Measurements from ENCODE around the gene NAP1L4. TPM values are rescaled to one million over a fixed set of nuclear protein-coding genes. Genes with fewer than 3 reads are reported as not detected.

Gene NAP1L4
- total and polyA plus RNA-seq, 2 donors (not counting 1 experiment from before 2014, with no cell fraction given): 62.1 to 133 TPM

DNA sequence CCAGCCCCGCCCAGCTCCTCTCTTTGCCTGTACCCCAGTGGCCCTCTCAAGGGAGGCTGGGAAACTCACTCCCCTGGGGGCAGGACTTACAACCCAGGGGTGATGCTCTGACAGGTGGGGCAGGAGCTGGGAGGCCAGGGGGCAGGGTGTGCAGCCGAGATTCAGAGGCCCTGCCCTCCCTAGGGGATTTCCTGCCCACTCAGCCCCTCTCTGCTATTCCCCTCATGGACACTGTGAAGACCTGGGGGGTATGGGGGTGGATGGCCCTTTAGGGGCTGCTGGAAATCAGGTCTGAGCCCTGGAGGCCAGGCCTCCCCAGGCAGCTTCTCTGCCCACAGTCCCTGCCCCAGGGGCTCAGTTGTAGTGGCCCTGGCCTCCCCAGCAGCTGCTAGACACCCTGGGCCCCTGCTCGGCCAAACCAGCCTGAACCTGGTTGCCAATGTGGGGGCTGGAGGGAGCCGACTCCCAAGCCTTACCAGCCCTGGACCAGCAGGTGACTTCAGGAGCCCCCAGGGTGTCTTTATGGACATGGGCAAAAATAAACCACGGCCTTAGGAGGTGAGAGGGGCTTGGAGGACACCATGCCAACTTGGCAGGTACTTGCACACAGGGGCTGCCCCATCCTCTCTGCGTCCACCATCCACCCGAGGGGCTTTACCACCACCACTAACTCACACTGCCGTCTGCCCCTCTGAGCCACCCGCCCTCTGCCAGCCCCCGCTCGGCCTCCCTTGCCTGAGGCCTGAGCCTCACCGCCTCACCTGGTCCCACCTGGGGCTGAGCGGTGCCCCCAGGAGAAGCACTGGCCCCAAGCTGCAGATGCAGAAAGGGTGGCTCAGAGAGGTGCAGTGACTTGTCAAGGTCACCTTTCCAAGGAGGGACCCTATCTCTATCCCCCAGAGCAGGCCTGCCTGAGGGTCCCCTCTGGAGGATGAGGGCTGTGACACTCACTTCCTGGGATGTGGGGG is 60.1 kb downstream of the NAP1L4 start:
- Histone ChIP-seq H3K9ac (ENCODE audit: low read length) (no peak overlapping the region), H3K36me3 (replicated peaks in 1 of 2; ENCODE audit: control extremely low read depth in 1 of 2, control insufficient read depth in 1 of 2, extremely low read depth in 1 of 2, insufficient read depth in 2 of 2, low read length in 1 of 2) (no peaks in the 10 kb centered on the region), H3K79me2 (ENCODE audit: control insufficient read depth, insufficient read depth, low read length) (no peaks in the 10 kb centered on the region), H3K4me3 (ENCODE audit: control extremely low read depth in 1 of 5, extremely low read depth in 1 of 5, insufficient read depth in 1 of 5, low read depth in 2 of 5, low read length in 4 of 5) (no peak overlapping the region), H3K4me1 (ENCODE audit: control insufficient read depth in 2 of 2, insufficient read depth in 2 of 2, low read length in 2 of 2) (peaks cover 28% of the 10 kb centered on the region in 2 donors), H3K9me3 (ENCODE audit: control extremely low read depth in 1 of 3, control insufficient read depth in 2 of 3, insufficient read depth in 1 of 3, low read length in 2 of 3) (peaks cover 0 to 12% (median 0%) of the 10 kb centered on the region in 3 donors), H3K27ac (ENCODE audit: low read length in 2 of 2) (no peak overlapping the region), H4K20me1 (ENCODE audit: control insufficient read depth, insufficient read depth, low read length, poor library complexity, severe bottlenecking) (peaks cover 5% of the 10 kb centered on the region), H3K4me2 (replicated peaks; ENCODE audit: low read depth, low read length, poor library complexity, severe bottlenecking) (no peak overlapping the region), H2AFZ (ENCODE audit: insufficient read depth, low read depth, low read length, poor library complexity, severe bottlenecking) (no peak overlapping the region), H3K27me3 (replicated peaks in 1 of 4; ENCODE audit: control extremely low read depth in 1 of 4, control insufficient read depth in 3 of 4, insufficient read depth in 4 of 4, low read length in 3 of 4) (peaks cover 0 to 54% (median 16%) of the 10 kb centered on the region in 4 experiments)
- CTCF ChIA-PET: interaction anchor here (0.8 to 3.1 kb wide), 3 partner anchors 159 to 401 kb away, joined by 3 to 12 read pairs (median 5); no protein-coding TSS in a partner anchor
- intact Hi-C loops (cut with micrococcal nuclease): loop anchor here (2.0 kb wide), 1 partner anchor 161 kb away; no protein-coding TSS in a partner anchor
- no peak for DNase-seq
- TF ChIP-seq EZH2 (IDR thresholded peaks at IDR 0.05; ENCODE audit: borderline replicate concordance, insufficient read depth, low read depth, low read length, poor library complexity, severe bottlenecking): no peak
- TF ChIP-seq, protein P1, sequence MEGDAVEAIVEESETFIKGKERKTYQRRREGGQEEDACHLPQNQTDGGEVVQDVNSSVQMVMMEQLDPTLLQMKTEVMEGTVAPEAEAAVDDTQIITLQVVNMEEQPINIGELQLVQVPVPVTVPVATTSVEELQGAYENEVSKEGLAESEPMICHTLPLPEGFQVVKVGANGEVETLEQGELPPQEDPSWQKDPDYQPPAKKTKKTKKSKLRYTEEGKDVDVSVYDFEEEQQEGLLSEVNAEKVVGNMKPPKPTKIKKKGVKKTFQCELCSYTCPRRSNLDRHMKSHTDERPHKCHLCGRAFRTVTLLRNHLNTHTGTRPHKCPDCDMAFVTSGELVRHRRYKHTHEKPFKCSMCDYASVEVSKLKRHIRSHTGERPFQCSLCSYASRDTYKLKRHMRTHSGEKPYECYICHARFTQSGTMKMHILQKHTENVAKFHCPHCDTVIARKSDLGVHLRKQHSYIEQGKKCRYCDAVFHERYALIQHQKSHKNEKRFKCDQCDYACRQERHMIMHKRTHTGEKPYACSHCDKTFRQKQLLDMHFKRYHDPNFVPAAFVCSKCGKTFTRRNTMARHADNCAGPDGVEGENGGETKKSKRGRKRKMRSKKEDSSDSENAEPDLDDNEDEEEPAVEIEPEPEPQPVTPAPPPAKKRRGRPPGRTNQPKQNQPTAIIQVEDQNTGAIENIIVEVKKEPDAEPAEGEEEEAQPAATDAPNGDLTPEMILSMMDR (IDR thresholded peaks at IDR 0.05): no peak
- ATAC-seq (ENCODE audit: low read depth): no peak
- Mint-ChIP-seq H3K27ac (no peak overlapping the region), H3K4me3 (no peak overlapping the region), H3K27me3 (peaks cover 22% of the 10 kb centered on the region), H3K9me3 (ENCODE audit: insufficient read depth) (no peaks in the 10 kb centered on the region), H3K4me1 (peaks cover 16% of the 10 kb centered on the region)
- POLR2A ChIA-PET: no interaction called here
- WGBS (ENCODE audit: insufficient coverage): 82% methylated on average over 13 of the region's 13 CpGs

DNA sequence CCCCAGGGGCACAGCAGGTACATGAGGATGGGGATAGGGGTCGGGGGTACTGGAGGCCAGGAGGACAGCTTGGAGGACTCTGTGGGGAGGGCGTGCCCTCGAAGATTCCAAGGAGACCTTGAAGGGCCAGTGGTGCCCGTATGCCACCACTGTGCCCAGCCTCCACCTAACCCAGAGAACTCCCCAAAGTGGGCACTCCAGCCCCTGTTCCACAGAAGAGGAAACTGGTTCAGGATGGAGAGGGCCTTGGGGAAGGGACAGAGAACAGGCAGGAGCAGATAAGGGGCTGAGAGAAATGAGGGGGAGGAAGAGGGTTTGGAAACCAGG is 60.7 kb downstream of the NAP1L4 start:
- H3K4me1 ChIP-seq (ENCODE audit: control insufficient read depth in 2 of 2, insufficient read depth in 2 of 2, low read length in 2 of 2): peaks cover 28% of the 10 kb centered on the region in 2 donors
- ATAC-seq (ENCODE audit: low read depth) (no peak), DNase-seq (no peak)
- H3K4me2 ChIP-seq (replicated peaks; ENCODE audit: low read depth, low read length, poor library complexity, severe bottlenecking): no peak overlapping the region
- intact Hi-C loops (cut with micrococcal nuclease): loop anchor here (2.0 kb wide), 1 partner anchor 161 kb away; no protein-coding TSS in a partner anchor
- H3K27ac ChIP-seq (ENCODE audit: low read length in 2 of 2): no peak overlapping the region
- peaks cover 5% of the 10 kb centered on the region for H4K20me1 ChIP-seq (ENCODE audit: control insufficient read depth, insufficient read depth, low read length, poor library complexity, severe bottlenecking)
- no peak overlapping the region for H3K4me3 Mint-ChIP-seq
- H3K27me3 ChIP-seq (replicated peaks in 1 of 4; ENCODE audit: control extremely low read depth in 1 of 4, control insufficient read depth in 3 of 4, insufficient read depth in 4 of 4, low read length in 3 of 4): peaks cover 0 to 61% (median 17%) of the 10 kb centered on the region in 4 experiments
- no peak overlapping the region for H3K27ac Mint-ChIP-seq
- H3K9me3 ChIP-seq (ENCODE audit: control extremely low read depth in 1 of 3, control insufficient read depth in 2 of 3, insufficient read depth in 1 of 3, low read length in 2 of 3): peaks cover 0 to 6% (median 0%) of the 10 kb centered on the region in 3 donors
- no peaks in the 10 kb centered on the region for H3K79me2 ChIP-seq (ENCODE audit: control insufficient read depth, insufficient read depth, low read length)
- H3K4me3 ChIP-seq (ENCODE audit: control extremely low read depth in 1 of 5, extremely low read depth in 1 of 5, insufficient read depth in 1 of 5, low read depth in 2 of 5, low read length in 4 of 5): no peak overlapping the region
- no peak overlapping the region for H3K9ac ChIP-seq (ENCODE audit: low read length)
- no peak overlapping the region for H2AFZ ChIP-seq (ENCODE audit: insufficient read depth, low read depth, low read length, poor library complexity, severe bottlenecking)
- ChIA-PET POLR2A (no interaction called here), CTCF (interaction anchor here (0.8 to 3.1 kb wide), 4 partner anchors 9 to 400 kb away, joined by 3 to 12 read pairs (median 6); no protein-coding TSS in a partner anchor)
- no peak for TF ChIP-seq EZH2 (IDR thresholded peaks at IDR 0.05; ENCODE audit: borderline replicate concordance, insufficient read depth, low read depth, low read length, poor library complexity, severe bottlenecking)
- TF ChIP-seq, protein P1 (IDR thresholded peaks at IDR 0.05): no peak
- H3K36me3 ChIP-seq (replicated peaks in 1 of 2; ENCODE audit: control extremely low read depth in 1 of 2, control insufficient read depth in 1 of 2, extremely low read depth in 1 of 2, insufficient read depth in 2 of 2, low read length in 1 of 2): no peaks in the 10 kb centered on the region
- H3K4me1 Mint-ChIP-seq: peaks cover 16% of the 10 kb centered on the region
- no peaks in the 10 kb centered on the region for H3K9me3 Mint-ChIP-seq (ENCODE audit: insufficient read depth)
- 100% methylated on average over 1 of the region's 4 CpGs for WGBS (ENCODE audit: insufficient coverage)
- H3K27me3 Mint-ChIP-seq: peaks cover 26% of the 10 kb centered on the region

Measured in B cell (primary cell).